ENCODE data around the gene MAGEB1.

Gene MAGEB1

DNA sequence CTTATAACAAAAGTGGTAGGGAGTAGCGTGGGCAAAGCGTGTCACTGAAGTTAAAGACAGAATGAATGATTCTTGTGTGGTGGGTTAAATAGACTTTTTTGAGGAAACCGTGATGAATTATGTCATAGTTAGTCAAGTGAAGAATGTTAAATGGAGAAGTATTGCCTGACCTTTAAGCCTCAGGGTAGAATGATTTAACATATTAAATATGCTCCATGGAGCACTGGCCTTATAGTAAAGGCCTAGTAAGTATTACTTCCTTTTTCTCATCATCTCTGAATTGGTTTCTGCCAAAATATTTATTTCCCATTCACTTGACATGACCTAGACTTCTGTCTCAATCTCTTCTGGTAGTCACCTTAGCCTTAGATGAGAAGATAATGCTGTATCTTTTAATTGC lies 23.7 kb downstream of the MAGEB1 start:
- H3K79me2 ChIP-seq = no peaks in the 10 kb centered on the region
- no peak overlapping the region for H2AFZ ChIP-seq
- H3K27me3 ChIP-seq (ENCODE audit: control insufficient read depth, insufficient read depth, low read length) = no peaks in the 10 kb centered on the region
- TF ChIP-seq, protein P1, sequence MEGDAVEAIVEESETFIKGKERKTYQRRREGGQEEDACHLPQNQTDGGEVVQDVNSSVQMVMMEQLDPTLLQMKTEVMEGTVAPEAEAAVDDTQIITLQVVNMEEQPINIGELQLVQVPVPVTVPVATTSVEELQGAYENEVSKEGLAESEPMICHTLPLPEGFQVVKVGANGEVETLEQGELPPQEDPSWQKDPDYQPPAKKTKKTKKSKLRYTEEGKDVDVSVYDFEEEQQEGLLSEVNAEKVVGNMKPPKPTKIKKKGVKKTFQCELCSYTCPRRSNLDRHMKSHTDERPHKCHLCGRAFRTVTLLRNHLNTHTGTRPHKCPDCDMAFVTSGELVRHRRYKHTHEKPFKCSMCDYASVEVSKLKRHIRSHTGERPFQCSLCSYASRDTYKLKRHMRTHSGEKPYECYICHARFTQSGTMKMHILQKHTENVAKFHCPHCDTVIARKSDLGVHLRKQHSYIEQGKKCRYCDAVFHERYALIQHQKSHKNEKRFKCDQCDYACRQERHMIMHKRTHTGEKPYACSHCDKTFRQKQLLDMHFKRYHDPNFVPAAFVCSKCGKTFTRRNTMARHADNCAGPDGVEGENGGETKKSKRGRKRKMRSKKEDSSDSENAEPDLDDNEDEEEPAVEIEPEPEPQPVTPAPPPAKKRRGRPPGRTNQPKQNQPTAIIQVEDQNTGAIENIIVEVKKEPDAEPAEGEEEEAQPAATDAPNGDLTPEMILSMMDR (IDR thresholded peaks at IDR 0.05) = no peak
- no peak overlapping the region for H3K27ac ChIP-seq
- no peaks in the 10 kb centered on the region for H3K4me1 ChIP-seq
- H3K36me3 ChIP-seq (ENCODE audit: control insufficient read depth, insufficient read depth, low read length) = no peaks in the 10 kb centered on the region
- no peak overlapping the region for H3K9ac ChIP-seq
- no peak overlapping the region for H3K4me2 ChIP-seq (ENCODE audit: low read length)
- H3K9me3 ChIP-seq (ENCODE audit: control insufficient read depth, low read length) = no peaks in the 10 kb centered on the region
- H3K4me3 ChIP-seq (ENCODE audit: low read depth, low read length) = no peak overlapping the region

DNA sequence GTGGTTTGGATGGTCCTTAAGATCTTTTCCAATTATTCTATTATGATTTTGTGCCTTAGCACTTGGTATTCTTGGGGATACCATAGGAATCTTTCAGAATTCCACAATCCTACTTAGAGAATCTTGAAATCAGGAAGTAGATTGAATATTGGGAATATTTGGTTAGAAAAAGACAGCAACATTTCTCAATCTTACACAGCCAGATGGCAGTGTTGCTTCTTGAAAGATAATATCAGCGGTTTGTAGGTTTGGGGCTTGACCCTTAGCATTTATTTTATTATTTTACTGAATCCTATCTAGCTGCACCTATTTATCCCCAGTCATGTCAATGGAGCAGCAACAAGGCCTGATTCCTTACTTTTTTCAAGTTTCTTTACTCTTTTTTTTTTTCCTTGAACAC lies 28.6 kb downstream of the MAGEB1 start:
- Histone ChIP-seq H3K9ac (no peak overlapping the region), H2AFZ (no peak overlapping the region)
- TF ChIP-seq, protein P1 (IDR thresholded peaks at IDR 0.05) = no peak

DNA sequence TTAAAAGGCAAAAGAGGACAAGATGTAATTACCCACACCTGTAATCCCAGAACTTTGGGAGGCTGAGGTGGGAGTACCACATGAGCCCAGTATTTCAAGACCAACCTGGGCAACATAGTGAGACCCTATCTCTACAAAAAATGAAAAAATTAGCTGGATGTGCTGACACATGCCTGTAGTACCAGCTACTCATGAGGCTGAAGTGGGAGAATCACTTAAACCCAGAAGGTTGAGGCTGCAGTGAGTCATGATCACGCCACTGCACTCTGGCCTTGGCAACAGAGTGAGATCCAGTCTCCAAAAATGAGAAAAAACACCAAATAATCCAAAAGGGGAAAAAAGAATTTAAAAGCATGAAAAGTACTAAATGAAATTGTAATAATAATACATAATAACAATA lies 31.4 kb downstream of the MAGEB1 start:
- H3K9me3 ChIP-seq (ENCODE audit: control insufficient read depth, low read length) = no peaks in the 10 kb centered on the region
- H3K4me2 ChIP-seq (ENCODE audit: low read length) = no peak overlapping the region
- TF ChIP-seq, protein P1 (IDR thresholded peaks at IDR 0.05) = no peak
- H3K27me3 ChIP-seq (ENCODE audit: control insufficient read depth, insufficient read depth, low read length) = no peaks in the 10 kb centered on the region
- H2AFZ ChIP-seq = no peak overlapping the region
- no peak overlapping the region for H3K4me3 ChIP-seq (ENCODE audit: low read depth, low read length)
- H3K36me3 ChIP-seq (ENCODE audit: control insufficient read depth, insufficient read depth, low read length) = no peaks in the 10 kb centered on the region
- no peak overlapping the region for H3K27ac ChIP-seq
- no peaks in the 10 kb centered on the region for H3K79me2 ChIP-seq
- no peak overlapping the region for H3K9ac ChIP-seq
- H3K4me1 ChIP-seq = no peaks in the 10 kb centered on the region

More for the DNA sequence above, 28.6 kb downstream of the MAGEB1 start:
- Histone ChIP-seq H3K4me1 (no peaks in the 10 kb centered on the region), H3K9me3 (ENCODE audit: control insufficient read depth, low read length) (no peaks in the 10 kb centered on the region), H3K27me3 (ENCODE audit: control insufficient read depth, insufficient read depth, low read length) (no peaks in the 10 kb centered on the region), H3K4me3 (ENCODE audit: low read depth, low read length) (no peak overlapping the region), H3K27ac (no peak overlapping the region), H3K36me3 (ENCODE audit: control insufficient read depth, insufficient read depth, low read length) (no peaks in the 10 kb centered on the region), H3K79me2 (no peaks in the 10 kb centered on the region), H3K4me2 (ENCODE audit: low read length) (no peak overlapping the region)

DNA sequence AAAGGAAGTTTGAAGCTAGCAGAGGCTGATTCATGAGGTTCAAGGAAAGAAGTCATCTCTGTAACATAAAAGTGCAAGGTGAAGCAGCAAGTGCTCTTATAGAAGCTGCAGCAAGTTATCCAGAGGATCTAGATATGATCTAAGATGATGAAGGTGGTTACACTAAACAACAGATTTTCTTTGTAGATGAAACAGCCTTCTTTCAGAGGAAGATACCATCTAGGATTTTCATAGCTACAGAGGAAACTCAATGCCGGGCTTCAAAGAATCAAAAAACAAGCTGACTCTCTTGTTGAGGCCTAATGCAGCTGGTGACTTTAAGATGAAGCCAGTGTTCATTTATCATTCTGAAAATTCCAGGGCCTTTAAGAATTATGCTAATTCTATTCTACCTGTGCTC lies 33.5 kb downstream of the MAGEB1 start:
- Histone ChIP-seq H3K9ac (no peak overlapping the region), H3K27me3 (ENCODE audit: control insufficient read depth, insufficient read depth, low read length) (no peaks in the 10 kb centered on the region), H3K9me3 (ENCODE audit: control insufficient read depth, low read length) (no peaks in the 10 kb centered on the region), H3K27ac (no peak overlapping the region), H3K36me3 (ENCODE audit: control insufficient read depth, insufficient read depth, low read length) (no peaks in the 10 kb centered on the region), H3K79me2 (no peaks in the 10 kb centered on the region), H3K4me1 (no peaks in the 10 kb centered on the region), H2AFZ (no peak overlapping the region), H3K4me2 (ENCODE audit: low read length) (no peak overlapping the region), H3K4me3 (ENCODE audit: low read depth, low read length) (no peak overlapping the region)
- TF ChIP-seq, protein P1 (IDR thresholded peaks at IDR 0.05) = no peak

DNA sequence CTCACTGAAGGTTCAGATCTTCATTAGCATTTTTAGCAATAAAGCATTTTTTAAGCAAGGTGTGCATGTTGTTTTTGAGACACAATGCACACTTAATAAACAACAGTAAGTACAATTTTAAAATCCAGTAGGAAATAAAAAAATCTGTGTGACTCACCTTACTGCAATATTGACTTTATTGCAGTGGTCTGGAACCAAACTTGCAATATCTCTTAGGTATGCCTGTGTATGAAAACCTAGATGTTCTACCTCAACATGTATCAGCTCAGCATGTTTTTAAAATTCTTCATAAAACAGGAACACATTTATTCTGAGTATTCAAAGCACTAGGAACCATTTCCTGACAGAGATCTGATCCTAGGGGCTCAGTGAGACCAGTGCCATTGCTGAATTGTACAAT lies 35.6 kb downstream of the MAGEB1 start:
- H3K27ac ChIP-seq = no peak overlapping the region
- TF ChIP-seq, protein P1 (IDR thresholded peaks at IDR 0.05) = no peak
- H3K36me3 ChIP-seq (ENCODE audit: control insufficient read depth, insufficient read depth, low read length) = no peaks in the 10 kb centered on the region
- no peak overlapping the region for H3K9ac ChIP-seq
- H3K27me3 ChIP-seq (ENCODE audit: control insufficient read depth, insufficient read depth, low read length) = no peaks in the 10 kb centered on the region
- H2AFZ ChIP-seq = no peak overlapping the region
- H3K79me2 ChIP-seq = no peaks in the 10 kb centered on the region
- no peaks in the 10 kb centered on the region for H3K4me1 ChIP-seq
- H3K4me2 ChIP-seq (ENCODE audit: low read length) = no peak overlapping the region
- H3K4me3 ChIP-seq (ENCODE audit: low read depth, low read length) = no peak overlapping the region
- no peaks in the 10 kb centered on the region for H3K9me3 ChIP-seq (ENCODE audit: control insufficient read depth, low read length)

Measured in parathyroid adenoma (tissue), 2 donors.